OCI-LY3 (cell line): ENCODE data around the gene FRMD4A.

Source experiments
- EZH2phosphoT487 ChIP-seq: fragments of 200-600 bp; shearing (Covaris generic); IDR thresholded peaks from 2 replicates; pipeline ENCODE4 v1.6.1; 2018; ENCODE audit warnings: antibody characterized with exemption, mixed run types, low read depth
- TF ChIP-seq, protein P1 (sequence below): fragments of 200-600, 300-600 bp; sonication (generic); IDR thresholded peaks from 2 replicates; pipeline ENCODE4 v1.5.1; 2014; ENCODE audit warnings: antibody characterized with exemption, low read length, low read depth

DNA sequence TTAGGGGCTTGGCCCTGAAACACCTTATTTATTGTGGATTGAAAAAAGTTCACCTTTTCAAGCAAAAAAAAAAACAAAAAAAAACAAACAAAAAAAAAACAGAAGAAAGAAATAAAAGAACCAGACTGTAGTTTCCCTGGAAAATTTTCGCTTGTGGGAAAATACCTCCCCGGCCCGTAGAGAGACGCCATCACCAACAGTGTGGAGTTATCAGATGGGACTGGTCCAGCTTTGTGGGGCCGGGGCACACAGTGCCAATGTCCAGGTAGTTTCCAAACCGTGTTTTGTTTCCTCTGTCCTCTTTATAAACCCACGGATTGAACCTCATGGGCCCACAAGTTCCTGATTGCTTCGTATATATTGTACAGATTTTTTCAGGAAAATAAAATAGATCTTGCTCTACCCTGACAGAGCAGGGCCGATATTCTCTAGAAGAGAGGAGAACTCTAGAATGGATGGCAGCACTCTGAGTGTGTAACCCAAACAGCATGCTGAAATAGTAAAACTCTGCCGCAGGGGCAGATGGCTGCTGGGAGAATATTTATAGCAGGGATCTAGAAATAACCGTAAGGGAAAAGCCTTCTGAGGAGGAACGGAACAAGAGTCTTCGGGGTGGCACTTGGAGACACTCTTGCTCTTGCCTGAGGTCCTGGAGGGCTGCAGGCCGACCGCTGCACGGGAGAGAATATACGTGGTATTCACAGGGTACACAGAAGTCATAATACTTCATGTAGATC lies 241.0 kb downstream of the FRMD4A start:
- TF ChIP-seq, protein P1, sequence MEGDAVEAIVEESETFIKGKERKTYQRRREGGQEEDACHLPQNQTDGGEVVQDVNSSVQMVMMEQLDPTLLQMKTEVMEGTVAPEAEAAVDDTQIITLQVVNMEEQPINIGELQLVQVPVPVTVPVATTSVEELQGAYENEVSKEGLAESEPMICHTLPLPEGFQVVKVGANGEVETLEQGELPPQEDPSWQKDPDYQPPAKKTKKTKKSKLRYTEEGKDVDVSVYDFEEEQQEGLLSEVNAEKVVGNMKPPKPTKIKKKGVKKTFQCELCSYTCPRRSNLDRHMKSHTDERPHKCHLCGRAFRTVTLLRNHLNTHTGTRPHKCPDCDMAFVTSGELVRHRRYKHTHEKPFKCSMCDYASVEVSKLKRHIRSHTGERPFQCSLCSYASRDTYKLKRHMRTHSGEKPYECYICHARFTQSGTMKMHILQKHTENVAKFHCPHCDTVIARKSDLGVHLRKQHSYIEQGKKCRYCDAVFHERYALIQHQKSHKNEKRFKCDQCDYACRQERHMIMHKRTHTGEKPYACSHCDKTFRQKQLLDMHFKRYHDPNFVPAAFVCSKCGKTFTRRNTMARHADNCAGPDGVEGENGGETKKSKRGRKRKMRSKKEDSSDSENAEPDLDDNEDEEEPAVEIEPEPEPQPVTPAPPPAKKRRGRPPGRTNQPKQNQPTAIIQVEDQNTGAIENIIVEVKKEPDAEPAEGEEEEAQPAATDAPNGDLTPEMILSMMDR, result no peak
- TF ChIP-seq EZH2phosphoT487, result no peak
